ENCODE results near the gene GAS2L3. TPM values are rescaled to one million over a fixed set of nuclear protein-coding genes. Genes with fewer than 3 reads are reported as not detected.
"Not testable (repeated sequence)": the region's sequence is repeated elsewhere in the genome, so short reads cannot be mapped to it uniquely, and the experiment has no call there.

GAS2L3 gene
- polyA plus RNA-seq, 1 experiment, result 9.1 TPM

- ChIA-PET POLR2A (no interaction called here), CTCF (no interaction called here)
- TF ChIP-seq CTCF (IDR thresholded peaks at IDR 0.05; ENCODE audit: low read depth, low read length), result no peak
- H3K27me3 ChIP-seq (ENCODE audit: control insufficient read depth, insufficient read depth, low read length), result no peaks in the 10 kb centered on the region
- H3K4me3 ChIP-seq (ENCODE audit: low read depth, low read length), result no peak overlapping the region
- DNase-seq (ENCODE audit: low read depth, low spot score), result no peak
- no peak overlapping the region for H3K27ac ChIP-seq (ENCODE audit: low read depth, low read length)
- H3K9me3 ChIP-seq (ENCODE audit: control insufficient read depth, insufficient read depth, low read length), result peaks cover 9% of the 10 kb centered on the region; the same call in 1 of the 2 replicates
Measured at GRCh38 chr12:100579844-100580243, 6.4 kb downstream of the GAS2L3 start.

- TF ChIP-seq CTCF (IDR thresholded peaks at IDR 0.05; ENCODE audit: low read depth, low read length), result no peak
- no peak for DNase-seq (ENCODE audit: low read depth, low spot score)
- POLR2A ChIA-PET, result no interaction called here
- H3K27ac ChIP-seq (ENCODE audit: low read depth, low read length), result no peak overlapping the region
- H3K27me3 ChIP-seq (ENCODE audit: control insufficient read depth, insufficient read depth, low read length), result no peaks in the 10 kb centered on the region
- H3K4me3 ChIP-seq (ENCODE audit: low read depth, low read length), result no peak overlapping the region
- H3K9me3 ChIP-seq (ENCODE audit: control insufficient read depth, insufficient read depth, low read length), result peaks cover 12% of the 10 kb centered on the region
- CTCF ChIA-PET, result no interaction called here
Measured at GRCh38 chr12:100584256-100584655, 10.8 kb downstream of the GAS2L3 start.

GRCh38 chr12:100591979-100592378, 18.5 kb downstream of the GAS2L3 start:
- no peak overlapping the region for H3K4me3 ChIP-seq (ENCODE audit: low read depth, low read length)
- no peak for DNase-seq (ENCODE audit: low read depth, low spot score)
- H3K27me3 ChIP-seq (ENCODE audit: control insufficient read depth, insufficient read depth, low read length), result no peaks in the 10 kb centered on the region
- no peak for TF ChIP-seq CTCF (IDR thresholded peaks at IDR 0.05; ENCODE audit: low read depth, low read length)
- peaks cover 3% of the 10 kb centered on the region for H3K9me3 ChIP-seq (ENCODE audit: control insufficient read depth, insufficient read depth, low read length)
- ChIA-PET POLR2A (no interaction called here), CTCF (no interaction called here)
- no peak overlapping the region for H3K27ac ChIP-seq (ENCODE audit: low read depth, low read length)

GRCh38 chr12:100593490-100593889, 20.0 kb downstream of the GAS2L3 start:
- POLR2A ChIA-PET, result no interaction called here
- TF ChIP-seq CTCF (IDR thresholded peaks at IDR 0.05; ENCODE audit: low read depth, low read length), result no peak
- CTCF ChIA-PET, result interaction anchor here (1.1 to 1.5 kb wide), 2 partner anchors 10 to 75 kb away, joined by 4 read pairs; no protein-coding TSS in a partner anchor
- Histone ChIP-seq H3K4me3 (ENCODE audit: low read depth, low read length) (peak overlapping the region; percentile 34), H3K9me3 (ENCODE audit: control insufficient read depth, insufficient read depth, low read length) (peaks cover 2% of the 10 kb centered on the region; the same call in 1 of the 2 replicates), H3K27ac (ENCODE audit: low read depth, low read length) (no peak overlapping the region), H3K27me3 (ENCODE audit: control insufficient read depth, insufficient read depth, low read length) (no peaks in the 10 kb centered on the region)
- no peak for DNase-seq (ENCODE audit: low read depth, low spot score)

- Histone ChIP-seq H3K27ac (ENCODE audit: low read depth, low read length) (no peak overlapping the region), H3K9me3 (ENCODE audit: control insufficient read depth, insufficient read depth, low read length) (no peaks in the 10 kb centered on the region), H3K4me3 (ENCODE audit: low read depth, low read length) (no peak overlapping the region), H3K27me3 (ENCODE audit: control insufficient read depth, insufficient read depth, low read length) (no peaks in the 10 kb centered on the region)
- TF ChIP-seq CTCF (IDR thresholded peaks at IDR 0.05; ENCODE audit: low read depth, low read length), result no peak
- no peak for DNase-seq (ENCODE audit: low read depth, low spot score)
- ChIA-PET POLR2A (no interaction called here), CTCF (no interaction called here)
Measured at GRCh38 chr12:100601626-100602025, 28.1 kb downstream of the GAS2L3 start.

- CTCF ChIA-PET; DNase-seq (ENCODE audit: low read depth, low spot score); H3K4me3 ChIP-seq (ENCODE audit: low read depth, low read length); POLR2A ChIA-PET; H3K27ac ChIP-seq (ENCODE audit: low read depth, low read length); H3K27me3 ChIP-seq (ENCODE audit: control insufficient read depth, insufficient read depth, low read length); H3K9me3 ChIP-seq (ENCODE audit: control insufficient read depth, insufficient read depth, low read length): not testable (repeated sequence)
Measured at GRCh38 chr12:100602997-100603396, 29.5 kb downstream of the GAS2L3 start.
